PC-9 (cell line): ENCODE results near the gene PCLO.

Experiments used
- EZH2 ChIP-seq: fragments of 200-600 bp; sonication (generic); IDR thresholded peaks from 2 replicates; pipeline ENCODE4 v1.8.0; 2017; ENCODE audit warnings: antibody characterized with exemption, low read depth
- TF ChIP-seq, protein P1 (sequence below): fragments of 200-600 bp; sonication (generic); conservative IDR thresholded peaks from 2 replicates; pipeline ENCODE4 v1.6.1; 2017; ENCODE audit warnings: mixed run types, antibody characterized with exemption, mild to moderate bottlenecking, moderate library complexity

DNA sequence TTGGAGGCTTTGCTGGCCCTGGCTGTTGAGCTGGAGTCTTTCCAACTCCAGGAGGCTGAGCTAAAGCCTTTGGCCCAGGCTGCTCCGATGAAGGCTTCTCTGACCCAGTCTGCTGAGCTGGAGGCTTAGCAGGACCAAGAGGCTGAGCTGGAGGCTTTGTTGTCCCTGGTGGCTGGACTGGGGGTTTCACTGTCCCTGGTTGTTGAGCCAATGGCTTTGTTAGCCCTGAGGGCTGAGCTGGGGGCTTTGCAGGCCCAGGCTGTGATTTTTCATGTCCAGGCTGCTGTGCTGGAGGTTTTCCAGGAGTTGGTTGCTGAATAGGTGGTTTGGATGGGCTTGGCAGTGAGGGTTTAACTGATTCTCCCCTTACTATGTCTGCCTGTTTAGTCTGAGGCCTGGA is 7.3 kb downstream of the PCLO start:
- TF ChIP-seq, protein P1, sequence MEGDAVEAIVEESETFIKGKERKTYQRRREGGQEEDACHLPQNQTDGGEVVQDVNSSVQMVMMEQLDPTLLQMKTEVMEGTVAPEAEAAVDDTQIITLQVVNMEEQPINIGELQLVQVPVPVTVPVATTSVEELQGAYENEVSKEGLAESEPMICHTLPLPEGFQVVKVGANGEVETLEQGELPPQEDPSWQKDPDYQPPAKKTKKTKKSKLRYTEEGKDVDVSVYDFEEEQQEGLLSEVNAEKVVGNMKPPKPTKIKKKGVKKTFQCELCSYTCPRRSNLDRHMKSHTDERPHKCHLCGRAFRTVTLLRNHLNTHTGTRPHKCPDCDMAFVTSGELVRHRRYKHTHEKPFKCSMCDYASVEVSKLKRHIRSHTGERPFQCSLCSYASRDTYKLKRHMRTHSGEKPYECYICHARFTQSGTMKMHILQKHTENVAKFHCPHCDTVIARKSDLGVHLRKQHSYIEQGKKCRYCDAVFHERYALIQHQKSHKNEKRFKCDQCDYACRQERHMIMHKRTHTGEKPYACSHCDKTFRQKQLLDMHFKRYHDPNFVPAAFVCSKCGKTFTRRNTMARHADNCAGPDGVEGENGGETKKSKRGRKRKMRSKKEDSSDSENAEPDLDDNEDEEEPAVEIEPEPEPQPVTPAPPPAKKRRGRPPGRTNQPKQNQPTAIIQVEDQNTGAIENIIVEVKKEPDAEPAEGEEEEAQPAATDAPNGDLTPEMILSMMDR: no peak
- no peak for TF ChIP-seq EZH2
